GM23338 (cell line): ENCODE measurements around the gene SLC43A3. TPM values are rescaled to one million over a fixed set of nuclear protein-coding genes. Genes with fewer than 3 reads are reported as not detected.

Source experiments
- ATAC-seq: fragments of 200-7000 bp; cut with Tn5 transposase; 3 replicates; pipeline ENCODE4 v1.9.1; 2020
- DNase-seq: peaks from one replicate; pipeline ENCODE4 v3.0.0-alpha.2; 2015; ENCODE audit warnings: low spot score
- H2AFZ ChIP-seq: fragments of 200-600 bp; sonication (generic); 2 replicates; pipeline ENCODE4 v1.8.0; 2016; ENCODE audit warnings: antibody characterized with exemption, mild to moderate bottlenecking, moderate library complexity
- H3F3A ChIP-seq: fragments of 200-600 bp; sonication (generic); replicated peaks from 2 replicates; pipeline ENCODE4 v1.8.0; 2017; ENCODE audit warnings: antibody characterized with exemption, mixed run types, low read depth
- H3K27ac ChIP-seq: fragments of 200-600 bp; sonication (generic); 2 replicates; pipeline ENCODE4 v1.6.1; 2016; ENCODE audit warnings: low read depth
- H3K27me3 ChIP-seq: fragments of 200-600 bp; sonication (generic); 2 replicates; pipeline ENCODE4 v1.8.0; 2016; ENCODE audit warnings: mild to moderate bottlenecking, mixed run types, moderate library complexity; ENCODE audit not compliant: insufficient read depth
- H3K36me3 ChIP-seq: fragments of 200-600 bp; sonication (generic); 2 replicates; pipeline ENCODE4 v1.8.0; 2016; ENCODE audit warnings: mild to moderate bottlenecking; ENCODE audit not compliant: insufficient read depth
- H3K4me1 ChIP-seq: fragments of 200-600 bp; sonication (generic); 2 replicates; pipeline ENCODE4 v1.8.0; 2016; ENCODE audit warnings: mild to moderate bottlenecking, moderate library complexity; ENCODE audit not compliant: insufficient read depth
- H3K4me2 ChIP-seq: fragments of 200-600 bp; sonication (generic); 2 replicates; pipeline ENCODE4 v1.7.1; 2017; ENCODE audit warnings: mixed run types
- H3K4me3 ChIP-seq: fragments of 200-600 bp; sonication (generic); 2 replicates; pipeline ENCODE4 v1.6.1; 2016; ENCODE audit warnings: mixed run types
- H3K79me2 ChIP-seq: fragments of 200-600 bp; sonication (generic); replicated peaks from 2 replicates; pipeline ENCODE4 v1.8.0; 2017; ENCODE audit warnings: mild to moderate bottlenecking; ENCODE audit not compliant: insufficient read depth
- H3K9me2 ChIP-seq: fragments of 200-600 bp; sonication (generic); 2 replicates; pipeline ENCODE4 v1.8.0; 2017; ENCODE audit not compliant: insufficient read depth
- H4K20me1 ChIP-seq: fragments of 200-600 bp; sonication (generic); replicated peaks from 2 replicates; pipeline ENCODE4 v1.8.0; 2017; ENCODE audit warnings: mild to moderate bottlenecking; ENCODE audit not compliant: insufficient read depth
- H3K27ac Mint-ChIP-seq: 2 replicates; pipeline ENCODE4 v1.8.0; 2020; ENCODE audit warnings: inconsistent platforms, mild to moderate bottlenecking, moderate library complexity, mixed read lengths
- H3K27me3 Mint-ChIP-seq: 3 replicates; pipeline ENCODE4 v1.8.0; 2022; ENCODE audit warnings: low read depth, mild to moderate bottlenecking, moderate library complexity, mixed read lengths, inconsistent platforms; ENCODE audit not compliant: insufficient read depth, poor library complexity
- H3K36me3 Mint-ChIP-seq: 3 replicates; pipeline ENCODE4 v1.8.0; 2021; ENCODE audit warnings: low read depth, mild to moderate bottlenecking, inconsistent platforms, moderate library complexity, mixed read lengths
- H3K4me1 Mint-ChIP-seq: 3 replicates; pipeline ENCODE4 v1.8.0; 2020; ENCODE audit warnings: mild to moderate bottlenecking, inconsistent platforms, mixed read lengths
- H3K4me3 Mint-ChIP-seq: 3 replicates; pipeline ENCODE4 v1.8.0; 2021; ENCODE audit warnings: moderate library complexity, mild to moderate bottlenecking, inconsistent platforms, mixed read lengths
- H3K9me3 Mint-ChIP-seq: 3 replicates; pipeline ENCODE4 v1.8.0; 2020; ENCODE audit warnings: moderate library complexity, mild to moderate bottlenecking, inconsistent platforms, mixed read lengths
- CREB1 ChIP-seq: fragments of 250-450 bp; sonication (Bioruptor Pico); IDR thresholded peaks from 2 replicates; pipeline ENCODE4 v1.5.0; 2020; ENCODE audit warnings: low read depth, mild to moderate bottlenecking, moderate library complexity
- CTCF ChIP-seq, 2 experiments: fragments of 200-600 bp in 1 of 2; sonication (generic) in 1 of 2; conservative IDR thresholded peaks; 2 replicates each; pipeline versions ENCODE4 v1.5.1 to v1.6.1; 2016 to 2017; ENCODE audit warnings: antibody characterized with exemption in 2 of 2, low read depth in 2 of 2, mild to moderate bottlenecking in 2 of 2, moderate library complexity in 1 of 2
- ETS1 ChIP-seq: IDR thresholded peaks from 2 replicates; pipeline ENCODE4 v1.6.1; 2016; ENCODE audit warnings: antibody characterized with exemption
- EZH2 ChIP-seq: fragments of 200-600 bp; sonication (generic); IDR thresholded peaks from one replicate; pipeline ENCODE4 v1.8.0; 2017; ENCODE audit warnings: antibody characterized with exemption, mild to moderate bottlenecking, low read depth; ENCODE audit not compliant: unreplicated experiment
- EZH2phosphoT487 ChIP-seq: fragments of 200-600 bp; sonication (generic); IDR thresholded peaks from one replicate; pipeline ENCODE4 v1.8.1; 2018; ENCODE audit warnings: antibody characterized with exemption; ENCODE audit not compliant: unreplicated experiment
- NANOG ChIP-seq: IDR thresholded peaks from 2 replicates; pipeline ENCODE4 v1.6.1; 2016; ENCODE audit warnings: antibody characterized with exemption, borderline replicate concordance
- POLR2AphosphoS5 ChIP-seq: IDR thresholded peaks from 2 replicates; pipeline ENCODE4 v1.6.1; 2016; ENCODE audit warnings: antibody characterized with exemption, low read depth
- ZNF114 ChIP-seq: fragments of 250-450 bp; sonication (Bioruptor Pico); IDR thresholded peaks from 2 replicates; pipeline ENCODE4 v1.5.0; 2020; ENCODE audit warnings: mild to moderate bottlenecking, moderate library complexity
- ZNF331 ChIP-seq: fragments of 250-450 bp; sonication (Bioruptor Pico); IDR thresholded peaks from 2 replicates; pipeline ENCODE4 v1.5.0; 2020; ENCODE audit warnings: low read depth, mild to moderate bottlenecking, moderate library complexity
- polyA plus RNA-seq: library from polyadenylated mRNA; unstranded; fragments of >200 nt; fragmentation: Nextera tagmentation; extraction: Ambion mirVana; gene quantifications from 2 replicates; pipeline ENCODE4 v1.2.1, GENCODE V29; 2016
- total RNA-seq: library from RNA; depleted of rRNA; stranded (reverse); fragments of >200 nt; shearing (Covaris generic); gene quantifications from 2 replicates; pipeline ENCODE4 v1.2.3, GENCODE V29; 2014

Gene SLC43A3
- total and polyA plus RNA-seq, 2 experiments from 2014 or later, result 14.3 to 24.8 TPM

- no peak for TF ChIP-seq EZH2phosphoT487
- no peak for TF ChIP-seq POLR2AphosphoS5
- TF ChIP-seq ETS1, result no peak
- TF ChIP-seq NANOG, result no peak
Observed at GRCh38 chr11:57422669-57423068, 4.3 kb downstream of the SLC43A3 start (continued).

- TF ChIP-seq ZNF114 (CRISPR knock-in tag), result no peak
- TF ChIP-seq CTCF (conservative IDR thresholded peaks at IDR 0.05; ENCODE audit: low read depth in 2 of 2), result no peak
- no peak for TF ChIP-seq EZH2phosphoT487
- TF ChIP-seq CREB1 (CRISPR knock-in tag), result no peak
Observed at GRCh38 chr11:57421805-57422204, 5.1 kb downstream of the SLC43A3 start.

GRCh38 chr11:57421066-57421465, 5.9 kb downstream of the SLC43A3 start:
- Histone ChIP-seq H3K4me1 (peaks cover 4% of the 10 kb centered on the region), H3K27me3 (peaks cover 3% of the 10 kb centered on the region; the same call in 1 of the 2 replicates), H3K4me2 (no peak overlapping the region), H3K36me3 (no peaks in the 10 kb centered on the region; the same call in 1 of the 2 replicates), H4K20me1 (no peaks in the 10 kb centered on the region; the same call in none of the 2 replicates), H3K79me2 (0 out of 2 replicates have a peak, but pooled peaks cover 5% of the 10 kb centered on the region), H3K4me3 (no peak overlapping the region), H3K9me2 (no peaks in the 10 kb centered on the region), H3F3A (no peaks in the 10 kb centered on the region; the same call in 1 of the 2 replicates), H3K27ac (no peak overlapping the region), H2AFZ (no peak overlapping the region)
- ATAC-seq (peak; percentile 30; the same call in 1 of the 3 replicates), DNase-seq (no peak)
- Mint-ChIP-seq H3K27ac (no peak overlapping the region), H3K36me3 (peaks cover 58% of the 10 kb centered on the region), H3K27me3 (peaks cover 4% of the 10 kb centered on the region), H3K9me3 (no peaks in the 10 kb centered on the region), H3K4me1 (peaks cover 7% of the 10 kb centered on the region), H3K4me3 (no peak overlapping the region)
- no peak for TF ChIP-seq ZNF331 (CRISPR knock-in tag)
- no peak for TF ChIP-seq EZH2phosphoT487
- 0 out of 4 replicates have a peak, but pooled peaks of 1 of the 2 experiments have one; percentile 0 for TF ChIP-seq CTCF (conservative IDR thresholded peaks at IDR 0.05; ENCODE audit: low read depth in 2 of 2)
- TF ChIP-seq EZH2, result no peak

More at GRCh38 chr11:57421805-57422204, 5.1 kb downstream of the SLC43A3 start:
- no peak overlapping the region for H3K4me2 ChIP-seq
- H3K4me1 ChIP-seq, result peaks cover 8% of the 10 kb centered on the region
- Mint-ChIP-seq H3K27me3 (peaks cover 4% of the 10 kb centered on the region), H3K9me3 (no peaks in the 10 kb centered on the region), H3K36me3 (peaks cover 54% of the 10 kb centered on the region), H3K27ac (no peak overlapping the region), H3K4me1 (peaks cover 13% of the 10 kb centered on the region), H3K4me3 (no peak overlapping the region)
- 0 out of 2 replicates have a peak, but pooled peaks cover 5% of the 10 kb centered on the region for H3K79me2 ChIP-seq
- H3K9me2 ChIP-seq, result no peaks in the 10 kb centered on the region
- H3K4me3 ChIP-seq, result no peak overlapping the region
- DNase-seq (no peak), ATAC-seq (no peak)
- H3K36me3 ChIP-seq, result no peaks in the 10 kb centered on the region; the same call in 1 of the 2 replicates
- no peak overlapping the region for H3K27ac ChIP-seq
- no peaks in the 10 kb centered on the region; the same call in 1 of the 2 replicates for H3F3A ChIP-seq
- H3K27me3 ChIP-seq, result peaks cover 5% of the 10 kb centered on the region; the same call in 1 of the 2 replicates
- no peak overlapping the region for H2AFZ ChIP-seq
- H4K20me1 ChIP-seq, result no peaks in the 10 kb centered on the region; the same call in none of the 2 replicates
